B cell (primary cell): ENCODE results near the gene NEK5. TPM values are rescaled to one million over a fixed set of nuclear protein-coding genes. Genes with fewer than 3 reads are reported as not detected.

Experiments used
- ATAC-seq: fragments of 200-7000 bp; cut with Tn5 transposase; one replicate; pipeline ENCODE4 v1.10.0; 2021; ENCODE audit warnings: low read depth, mild to moderate bottlenecking, moderate number of reproducible peaks, moderate library complexity
- CTCF ChIA-PET: fragments of 350-600 bp; sonication (Branson Sonifier 250); formaldehyde crosslinking; loops from one replicate; lab custom pipeline; 2021; ENCODE audit warnings: antibody characterized with exemption, inconsistent platforms; lab: Charles Lee
- POLR2A ChIA-PET: fragments of 350-600 bp; sonication (Branson Sonifier 250); formaldehyde crosslinking; loops from one replicate; lab custom pipeline; 2021; ENCODE audit warnings: antibody characterized with exemption; lab: Charles Lee
- DNase-seq: peaks from one replicate; pipeline ENCODE4 v3.0.0; 2013
- H2AFZ ChIP-seq: 2 replicates; pipeline ENCODE4 v1.6.1; 2012; ENCODE audit warnings: mild to moderate bottlenecking, low read depth, low read length; ENCODE audit not compliant: insufficient read depth, poor library complexity, severe bottlenecking
- H3K27ac ChIP-seq, 2 donors: 1 replicate in 1 of 2; 2 replicates in 1 of 2; pipeline ENCODE4 v1.5.1; 2012 to 2013; ENCODE audit warnings: low read length in 2 of 2, mild to moderate bottlenecking in 2 of 2, moderate library complexity in 1 of 2
- H3K27me3 ChIP-seq, 4 experiments: fragments of 200-600 bp in 1 of 4; sonication (generic) in 1 of 4; replicated peaks in 1 of 4; 1 replicate in 2 of 4; 2 replicates in 2 of 4; pipeline versions ENCODE4 v1.6.1 to v1.7.0; 2013 to 2016; ENCODE audit warnings: low read length in 3 of 4, mild to moderate bottlenecking in 2 of 4, mixed read lengths in 1 of 4, moderate library complexity in 1 of 4; ENCODE audit not compliant: insufficient read depth in 4 of 4, control insufficient read depth in 3 of 4; ENCODE audit errors: control extremely low read depth in 1 of 4
- H3K36me3 ChIP-seq, 2 experiments: replicated peaks in 1 of 2; 1 replicate in 1 of 2; 2 replicates in 1 of 2; pipeline versions ENCODE4 v1.6.1 to v1.7.1; 2013; ENCODE audit warnings: low read length in 1 of 2; ENCODE audit not compliant: insufficient read depth in 2 of 2, control insufficient read depth in 1 of 2; ENCODE audit errors: control extremely low read depth in 1 of 2, extremely low read depth in 1 of 2
- H3K4me1 ChIP-seq, 2 donors: fragments of 200-600 bp in 1 of 2; sonication (generic) in 1 of 2; 1 replicate in 1 of 2; 2 replicates in 1 of 2; pipeline versions ENCODE4 v1.5.1 to v1.6.1; 2013 to 2017; ENCODE audit warnings: low read length in 2 of 2; ENCODE audit not compliant: control insufficient read depth in 2 of 2, insufficient read depth in 2 of 2
- H3K4me2 ChIP-seq: replicated peaks from 2 replicates; pipeline ENCODE3; 2012; ENCODE audit warnings: mild to moderate bottlenecking, low read depth, low read length; ENCODE audit not compliant: poor library complexity, severe bottlenecking
- H3K4me3 ChIP-seq, 5 experiments: fragments of 200-600 bp in 1 of 5; sonication (generic) in 1 of 5; 1 replicate in 3 of 5; 2 replicates in 2 of 5; pipeline versions ENCODE4 v1.5.1 to v1.7.0; 2011 to 2016; ENCODE audit warnings: low read length in 4 of 5, mild to moderate bottlenecking in 4 of 5, low read depth in 2 of 5, control low read depth in 1 of 5, moderate library complexity in 1 of 5; ENCODE audit not compliant: insufficient read depth in 1 of 5; ENCODE audit errors: control extremely low read depth in 1 of 5, extremely low read depth in 1 of 5
- H3K79me2 ChIP-seq: fragments of 200-600 bp; sonication (generic); one replicate; pipeline ENCODE4 v1.6.0; 2016; ENCODE audit warnings: low read length; ENCODE audit not compliant: control insufficient read depth, insufficient read depth
- H3K9ac ChIP-seq: fragments of 200-600 bp; sonication (generic); 2 replicates; pipeline ENCODE4 v1.6.1; 2017; ENCODE audit warnings: mild to moderate bottlenecking, low read length, moderate library complexity
- H3K9me3 ChIP-seq, 3 donors: one replicate each; pipeline versions ENCODE4 v1.6.1 to v1.7.1; 2013; ENCODE audit warnings: low read length in 2 of 3; ENCODE audit not compliant: control insufficient read depth in 2 of 3, insufficient read depth in 1 of 3; ENCODE audit errors: control extremely low read depth in 1 of 3
- H4K20me1 ChIP-seq: 2 replicates; pipeline ENCODE4 v1.6.0; 2012; ENCODE audit warnings: mild to moderate bottlenecking, low read length; ENCODE audit not compliant: insufficient read depth, control insufficient read depth, poor library complexity, severe bottlenecking
- H3K27ac Mint-ChIP-seq: one replicate; pipeline ENCODE4 v1.8.0; 2021; ENCODE audit warnings: mixed read lengths
- H3K27me3 Mint-ChIP-seq: one replicate; pipeline ENCODE4 v1.8.0; 2021; ENCODE audit warnings: mixed read lengths
- H3K4me1 Mint-ChIP-seq: one replicate; pipeline ENCODE4 v1.8.0; 2021; ENCODE audit warnings: mixed read lengths
- H3K4me3 Mint-ChIP-seq: one replicate; pipeline ENCODE4 v1.8.0; 2021; ENCODE audit warnings: mixed read lengths
- H3K9me3 Mint-ChIP-seq: one replicate; pipeline ENCODE4 v1.8.0; 2022; ENCODE audit warnings: mixed read lengths; ENCODE audit not compliant: insufficient read depth
- EZH2 ChIP-seq: IDR thresholded peaks from 2 replicates; pipeline ENCODE4 v1.6.1; 2012; ENCODE audit warnings: borderline replicate concordance, low read depth, mild to moderate bottlenecking, moderate library complexity, low read length; ENCODE audit not compliant: insufficient read depth, poor library complexity, severe bottlenecking
- whole genome bisulfite sequencing: methylation state at CpG from one replicate; pipeline ENCODE4 v1.1.5; 2013; ENCODE audit warnings: missing lambda C conversion rate; ENCODE audit not compliant: insufficient coverage; 5-methylcytosine and 5-hydroxymethylcytosine counted together
- intact Hi-C: fragments of 100-400 bp; cut with micrococcal nuclease; formaldehyde crosslinking; loops from one replicate; pipeline ENCODE4 v1.10.0; 2022
- polyA plus RNA-seq: library from polyadenylated mRNA; depleted of rRNA; stranded (reverse); fragments of >200 nt; gene quantifications from 2 replicates; pipeline ENCODE4 v1.2.3, GENCODE V29; 2012
- total RNA-seq, 2 donors: library from RNA; stranded (reverse); fragments of 120-200 nt in 1 of 2; gene quantifications; 1 replicate in 1 of 2; 2 replicates in 1 of 2; pipeline versions ENCODE4 v1.2.3 to v1.2.4, GENCODE V29; 2013 to 2022
- TF ChIP-seq, protein P1 (sequence below): fragments of 200-600 bp; IDR thresholded peaks from one replicate; pipeline ENCODE4 v1.8.0; 2022; ENCODE audit warnings: antibody characterized with exemption, mild to moderate bottlenecking

NEK5 gene
- total and polyA plus RNA-seq, 2 donors (not counting 1 experiment from before 2014, with no cell fraction given): not detected

DNA sequence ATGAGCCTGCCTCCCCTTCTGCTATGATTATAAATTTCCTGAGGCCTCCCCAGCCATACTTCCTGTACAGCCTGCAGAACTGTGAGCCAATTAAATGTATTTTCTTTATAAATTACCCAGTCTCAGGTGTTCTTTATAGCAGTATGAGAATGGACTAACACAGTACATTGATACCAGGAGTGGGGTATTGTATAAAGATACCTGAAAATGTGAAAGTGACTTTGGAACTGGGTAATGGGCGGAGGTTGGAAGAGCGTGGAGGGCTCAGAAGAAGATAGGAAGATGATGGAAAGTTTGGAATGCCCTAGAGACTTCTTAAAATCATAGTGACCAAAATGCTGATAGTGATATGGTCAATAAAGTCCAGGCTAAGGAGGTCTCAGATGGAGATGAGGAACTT is 32.8 kb downstream of the NEK5 start:
- POLR2A ChIA-PET: no interaction called here
- no peak for TF ChIP-seq EZH2
- TF ChIP-seq, protein P1, sequence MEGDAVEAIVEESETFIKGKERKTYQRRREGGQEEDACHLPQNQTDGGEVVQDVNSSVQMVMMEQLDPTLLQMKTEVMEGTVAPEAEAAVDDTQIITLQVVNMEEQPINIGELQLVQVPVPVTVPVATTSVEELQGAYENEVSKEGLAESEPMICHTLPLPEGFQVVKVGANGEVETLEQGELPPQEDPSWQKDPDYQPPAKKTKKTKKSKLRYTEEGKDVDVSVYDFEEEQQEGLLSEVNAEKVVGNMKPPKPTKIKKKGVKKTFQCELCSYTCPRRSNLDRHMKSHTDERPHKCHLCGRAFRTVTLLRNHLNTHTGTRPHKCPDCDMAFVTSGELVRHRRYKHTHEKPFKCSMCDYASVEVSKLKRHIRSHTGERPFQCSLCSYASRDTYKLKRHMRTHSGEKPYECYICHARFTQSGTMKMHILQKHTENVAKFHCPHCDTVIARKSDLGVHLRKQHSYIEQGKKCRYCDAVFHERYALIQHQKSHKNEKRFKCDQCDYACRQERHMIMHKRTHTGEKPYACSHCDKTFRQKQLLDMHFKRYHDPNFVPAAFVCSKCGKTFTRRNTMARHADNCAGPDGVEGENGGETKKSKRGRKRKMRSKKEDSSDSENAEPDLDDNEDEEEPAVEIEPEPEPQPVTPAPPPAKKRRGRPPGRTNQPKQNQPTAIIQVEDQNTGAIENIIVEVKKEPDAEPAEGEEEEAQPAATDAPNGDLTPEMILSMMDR: no peak
- Histone ChIP-seq H3K79me2 (no peaks in the 10 kb centered on the region), H3K36me3 (no peaks in the 10 kb centered on the region), H3K4me3 (no peak overlapping the region), H4K20me1 (no peaks in the 10 kb centered on the region), H3K27ac (no peak overlapping the region), H3K4me2 (no peak overlapping the region), H3K27me3 (no peaks in the 10 kb centered on the region), H3K9ac (no peak overlapping the region), H3K9me3 (no peaks in the 10 kb centered on the region), H3K4me1 (no peaks in the 10 kb centered on the region), H2AFZ (no peak overlapping the region)
- no peak overlapping the region for H3K27ac Mint-ChIP-seq
- H3K9me3 Mint-ChIP-seq: no peaks in the 10 kb centered on the region
- DNase-seq (no peak), ATAC-seq (no peak)
- CTCF ChIA-PET: no interaction called here
- WGBS: 100% methylated on average over 2 of the region's 2 CpGs
- peaks cover 12% of the 10 kb centered on the region for H3K27me3 Mint-ChIP-seq
- intact Hi-C loops: loop anchor here (10.0 kb wide), 1 partner anchor 51 kb away; no protein-coding TSS in a partner anchor
- H3K4me1 Mint-ChIP-seq: no peaks in the 10 kb centered on the region
- no peak overlapping the region for H3K4me3 Mint-ChIP-seq

DNA sequence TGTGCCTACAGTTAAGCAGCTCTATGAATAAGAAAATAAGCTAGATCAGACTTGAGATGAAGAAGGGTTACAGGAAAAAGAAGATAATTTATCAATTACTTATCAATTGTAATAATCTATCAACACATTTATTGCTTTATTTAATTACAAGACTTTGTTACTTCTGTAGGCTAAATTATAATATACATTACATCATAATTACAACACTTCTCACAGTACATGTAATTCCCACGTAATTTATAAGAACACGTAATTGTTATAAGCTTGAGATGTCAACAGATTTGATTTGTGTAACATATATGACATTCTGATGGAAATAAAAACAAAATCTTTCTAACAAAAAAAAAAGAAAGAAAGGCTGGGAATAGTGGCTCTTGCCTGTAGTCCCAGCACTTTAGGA is 36.8 kb downstream of the NEK5 start:
- no peak overlapping the region for H3K4me3 Mint-ChIP-seq
- H3K4me1 Mint-ChIP-seq: no peaks in the 10 kb centered on the region
- Histone ChIP-seq H3K4me2 (no peak overlapping the region), H3K4me1 (no peaks in the 10 kb centered on the region), H2AFZ (no peak overlapping the region), H3K9ac (no peak overlapping the region), H3K79me2 (no peaks in the 10 kb centered on the region), H3K27ac (no peak overlapping the region), H3K4me3 (no peak overlapping the region), H3K36me3 (no peaks in the 10 kb centered on the region), H3K9me3 (no peaks in the 10 kb centered on the region), H4K20me1 (no peaks in the 10 kb centered on the region), H3K27me3 (no peaks in the 10 kb centered on the region)
- DNase-seq (no peak), ATAC-seq (no peak)
- intact Hi-C loops: loop anchor here (10.0 kb wide), 1 partner anchor 47 kb away; no protein-coding TSS in a partner anchor
- POLR2A ChIA-PET: no interaction called here
- no peaks in the 10 kb centered on the region for H3K9me3 Mint-ChIP-seq
- CTCF ChIA-PET: no interaction called here
- WGBS: no CpG with 5 or more reads among the region's 2 CpGs
- H3K27ac Mint-ChIP-seq: no peak overlapping the region
- TF ChIP-seq, protein P1: no peak
- TF ChIP-seq EZH2: no peak
- H3K27me3 Mint-ChIP-seq: peaks cover 12% of the 10 kb centered on the region
